HEK293 (cell line): ENCODE data around the gene PIP4K2C.

ENCODE experiments used
- CTCF ChIA-PET: fragments of 350-600 bp; formaldehyde crosslinking; extraction: SDS; loops from one replicate; lab custom pipeline; 2021; ENCODE audit warnings: antibody characterized with exemption; lab: Yijun Ruan, JAX
- POLR2A ChIA-PET: fragments of 300-600 bp; formaldehyde crosslinking; extraction: SDS; loops from one replicate; lab custom pipeline; 2020; ENCODE audit warnings: antibody characterized with exemption, inconsistent platforms; lab: Yijun Ruan, JAX
- H3K27ac ChIP-seq: fragments of 200-500 bp; sonication (Bioruptor generic); 2 replicates; pipeline ENCODE4 v1.5.1; 2014; ENCODE audit warnings: low read depth, low read length, control low read depth, inconsistent platforms; ENCODE audit errors: extremely low read depth
- H3K36me3 ChIP-seq, 2 experiments: fragments of 200-500 bp in 1 of 2; sonication (Bioruptor generic) in 1 of 2; 1 replicate in 1 of 2; 2 replicates in 1 of 2; pipeline ENCODE4 v1.5.1; 2014 to 2017; ENCODE audit warnings: inconsistent platforms in 2 of 2, low read length in 2 of 2; ENCODE audit not compliant: control insufficient read depth in 2 of 2, insufficient read depth in 1 of 2
- H3K4me1 ChIP-seq: fragments of 200-500 bp; sonication (Bioruptor generic); 2 replicates; pipeline ENCODE4 v1.5.1; 2014; ENCODE audit warnings: mild to moderate bottlenecking, low read length, inconsistent platforms; ENCODE audit not compliant: control insufficient read depth, insufficient read depth
- H3K4me3 ChIP-seq: 2 replicates; pipeline ENCODE4 v1.5.1; 2011; ENCODE audit warnings: low read depth, mild to moderate bottlenecking, control low read depth, low read length, moderate library complexity
- H3K9me3 ChIP-seq: fragments of 200-500 bp; sonication (Bioruptor generic); 2 replicates; pipeline ENCODE4 v1.5.1; 2014; ENCODE audit warnings: low read depth, low read length, inconsistent platforms; ENCODE audit not compliant: control insufficient read depth, insufficient read depth
- HOXC10 ChIP-seq: sonication (generic); formaldehyde crosslinking; IDR thresholded peaks from 2 replicates; pipeline ENCODE4 v1.8.1; 2023; ENCODE audit warnings: mild to moderate bottlenecking, missing genetic modification reagents
- HOXD13 ChIP-seq: sonication (generic); formaldehyde crosslinking; IDR thresholded peaks from 2 replicates; pipeline ENCODE4 v1.8.0; 2022; ENCODE audit warnings: missing genetic modification reagents, borderline replicate concordance
- RBAK ChIP-seq: fragments of 450-650 bp; formaldehyde crosslinking; IDR thresholded peaks from 2 replicates; pipeline ENCODE4 v1.5.1; 2016; ENCODE audit warnings: missing biosample characterization, missing genetic modification characterization
- YY1 ChIP-seq: fragments of 450-650 bp; formaldehyde crosslinking; IDR thresholded peaks from 2 replicates; pipeline ENCODE4 v1.5.1; 2018; ENCODE audit warnings: missing biosample characterization, missing genetic modification characterization
- YY2 ChIP-seq: fragments of 450-650 bp; formaldehyde crosslinking; IDR thresholded peaks from 2 replicates; pipeline ENCODE4 v1.5.1; 2016; ENCODE audit warnings: missing biosample characterization, missing genetic modification characterization
- ZFP3 ChIP-seq: fragments of 450-650 bp; formaldehyde crosslinking; IDR thresholded peaks from 2 replicates; pipeline ENCODE4 v1.5.1; 2016; ENCODE audit warnings: low read depth, missing biosample characterization, missing genetic modification characterization
- ZNF121 ChIP-seq: fragments of 450-650 bp; formaldehyde crosslinking; IDR thresholded peaks from 2 replicates; pipeline ENCODE4 v1.5.1; 2016; ENCODE audit warnings: missing biosample characterization, missing genetic modification characterization
- ZNF132 ChIP-seq: fragments of 450-650 bp; formaldehyde crosslinking; IDR thresholded peaks from 2 replicates; pipeline ENCODE4 v1.5.1; 2017; ENCODE audit warnings: missing biosample characterization, missing genetic modification characterization, borderline replicate concordance
- ZNF140 ChIP-seq: fragments of 450-650 bp; formaldehyde crosslinking; IDR thresholded peaks from 2 replicates; pipeline ENCODE4 v1.5.1; 2016; ENCODE audit warnings: missing biosample characterization, missing genetic modification characterization
- ZNF24 ChIP-seq: fragments of 450-650 bp; formaldehyde crosslinking; IDR thresholded peaks from 2 replicates; pipeline ENCODE4 v1.5.1; 2016; ENCODE audit warnings: missing biosample characterization, missing genetic modification characterization
- ZNF366 ChIP-seq: fragments of 450-650 bp; formaldehyde crosslinking; conservative IDR thresholded peaks from 2 replicates; pipeline ENCODE4 v1.5.1; 2016; ENCODE audit warnings: missing biosample characterization, missing genetic modification characterization
- ZNF394 ChIP-seq: fragments of 450-650 bp; formaldehyde crosslinking; IDR thresholded peaks from 2 replicates; pipeline ENCODE4 v1.5.1; 2016; ENCODE audit warnings: missing biosample characterization, missing genetic modification characterization, mild to moderate bottlenecking, moderate library complexity, borderline replicate concordance
- ZNF416 ChIP-seq: fragments of 450-650 bp; formaldehyde crosslinking; IDR thresholded peaks from 2 replicates; pipeline ENCODE4 v1.5.1; 2016; ENCODE audit warnings: missing biosample characterization, missing genetic modification characterization
- ZNF560 ChIP-seq: fragments of 450-650 bp; formaldehyde crosslinking; IDR thresholded peaks from 2 replicates; pipeline ENCODE4 v1.5.1; 2017; ENCODE audit warnings: missing biosample characterization, missing genetic modification characterization, borderline replicate concordance
- ZNF776 ChIP-seq: fragments of 450-650 bp; formaldehyde crosslinking; IDR thresholded peaks from 2 replicates; pipeline ENCODE4 v1.5.0; 2017; ENCODE audit warnings: missing biosample characterization, missing genetic modification characterization, borderline replicate concordance
- TF ChIP-seq, protein P1 (sequence below): IDR thresholded peaks from 2 replicates; pipeline ENCODE4 v1.6.1; 2011; ENCODE audit warnings: mild to moderate bottlenecking, low read depth, low read length, borderline replicate concordance
- TF ChIP-seq, protein P2 (sequence below): fragments of 450-650 bp; formaldehyde crosslinking; IDR thresholded peaks from 2 replicates; pipeline ENCODE4 v1.5.1; 2016; ENCODE audit warnings: missing biosample characterization, missing genetic modification characterization
- TF ChIP-seq, protein P3 (sequence below): fragments of 450-650 bp; formaldehyde crosslinking; IDR thresholded peaks from 2 replicates; pipeline ENCODE4 v1.5.1; 2017; ENCODE audit warnings: missing biosample characterization, missing genetic modification characterization
- TF ChIP-seq, protein P4 (sequence below): fragments of 450-650 bp; formaldehyde crosslinking; IDR thresholded peaks from 2 replicates; pipeline ENCODE4 v1.5.1; 2016; ENCODE audit warnings: missing biosample characterization, missing genetic modification characterization, borderline replicate concordance
- TF ChIP-seq, protein P5 (sequence below): fragments of 450-650 bp; formaldehyde crosslinking; IDR thresholded peaks from 2 replicates; pipeline ENCODE4 v1.5.1; 2016; ENCODE audit warnings: missing biosample characterization, missing genetic modification characterization

PIP4K2C gene

DNA sequence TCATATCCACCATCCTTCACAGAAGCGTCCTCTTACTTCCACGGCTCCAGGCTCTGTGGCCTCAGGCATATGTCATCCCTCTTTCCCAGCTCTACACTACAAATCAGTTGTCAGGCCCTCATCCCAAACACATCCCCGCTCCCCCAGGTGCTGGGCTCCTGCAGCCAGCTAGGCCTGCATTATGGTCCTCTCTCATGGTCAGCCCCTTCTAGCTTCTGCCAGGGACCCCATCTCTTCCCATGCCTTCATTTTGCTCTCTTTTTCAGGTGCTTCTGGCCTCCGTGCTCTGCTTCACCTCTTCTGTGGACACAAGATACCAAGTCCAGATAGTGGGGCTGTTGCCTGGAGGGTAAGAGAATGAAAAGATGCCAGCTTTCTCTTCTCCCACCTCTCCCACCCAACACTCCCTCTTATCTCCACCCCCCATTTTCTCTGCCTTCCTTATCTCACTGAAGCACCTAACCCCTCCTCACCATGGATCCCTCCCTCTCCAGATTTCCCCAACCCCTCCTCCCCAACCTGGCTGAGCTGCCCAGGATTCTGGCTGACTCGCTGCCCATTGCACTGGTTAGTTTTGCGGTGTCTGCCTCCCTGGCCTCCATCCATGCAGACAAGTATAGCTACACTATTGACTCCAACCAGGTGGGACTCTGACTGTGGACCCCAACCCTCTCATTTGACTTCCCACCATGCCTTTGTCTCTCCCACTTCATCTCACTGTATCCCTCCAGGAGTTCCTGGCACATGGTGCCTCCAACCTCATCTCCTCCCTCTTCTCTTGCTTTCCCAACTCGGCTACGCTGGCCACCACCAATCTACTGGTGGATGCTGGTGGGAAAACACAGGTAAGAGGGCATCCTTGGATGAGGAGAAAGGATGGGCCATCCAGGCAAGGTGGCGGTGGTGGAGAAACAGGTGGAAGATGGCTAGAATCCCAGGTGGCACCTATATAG lies 31.6 kb downstream of the PIP4K2C start:
- H3K27ac ChIP-seq: no peak overlapping the region
- peaks cover 0 to 44% of the 10 kb centered on the region in 2 experiments; a peak in 1 of 3 replicates for H3K36me3 ChIP-seq
- no peak overlapping the region for H3K4me3 ChIP-seq
- ChIA-PET CTCF (interaction anchor here (0.6 to 4.5 kb wide), 18 partner anchors 8 to 159 kb away, joined by 3 to 113 read pairs (median 4); partner anchors contain the start of genes B4GALNT1, CYP27B1, DCTN2 and DTX3), POLR2A (no interaction called here)
- no peaks in the 10 kb centered on the region for H3K9me3 ChIP-seq
- TF ChIP-seq, protein P1, sequence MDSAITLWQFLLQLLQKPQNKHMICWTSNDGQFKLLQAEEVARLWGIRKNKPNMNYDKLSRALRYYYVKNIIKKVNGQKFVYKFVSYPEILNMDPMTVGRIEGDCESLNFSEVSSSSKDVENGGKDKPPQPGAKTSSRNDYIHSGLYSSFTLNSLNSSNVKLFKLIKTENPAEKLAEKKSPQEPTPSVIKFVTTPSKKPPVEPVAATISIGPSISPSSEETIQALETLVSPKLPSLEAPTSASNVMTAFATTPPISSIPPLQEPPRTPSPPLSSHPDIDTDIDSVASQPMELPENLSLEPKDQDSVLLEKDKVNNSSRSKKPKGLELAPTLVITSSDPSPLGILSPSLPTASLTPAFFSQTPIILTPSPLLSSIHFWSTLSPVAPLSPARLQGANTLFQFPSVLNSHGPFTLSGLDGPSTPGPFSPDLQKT: no peak
- TF ChIP-seq ZNF366 (tag by site-specific recombination): peak; percentile 72
- TF ChIP-seq, protein P2, sequence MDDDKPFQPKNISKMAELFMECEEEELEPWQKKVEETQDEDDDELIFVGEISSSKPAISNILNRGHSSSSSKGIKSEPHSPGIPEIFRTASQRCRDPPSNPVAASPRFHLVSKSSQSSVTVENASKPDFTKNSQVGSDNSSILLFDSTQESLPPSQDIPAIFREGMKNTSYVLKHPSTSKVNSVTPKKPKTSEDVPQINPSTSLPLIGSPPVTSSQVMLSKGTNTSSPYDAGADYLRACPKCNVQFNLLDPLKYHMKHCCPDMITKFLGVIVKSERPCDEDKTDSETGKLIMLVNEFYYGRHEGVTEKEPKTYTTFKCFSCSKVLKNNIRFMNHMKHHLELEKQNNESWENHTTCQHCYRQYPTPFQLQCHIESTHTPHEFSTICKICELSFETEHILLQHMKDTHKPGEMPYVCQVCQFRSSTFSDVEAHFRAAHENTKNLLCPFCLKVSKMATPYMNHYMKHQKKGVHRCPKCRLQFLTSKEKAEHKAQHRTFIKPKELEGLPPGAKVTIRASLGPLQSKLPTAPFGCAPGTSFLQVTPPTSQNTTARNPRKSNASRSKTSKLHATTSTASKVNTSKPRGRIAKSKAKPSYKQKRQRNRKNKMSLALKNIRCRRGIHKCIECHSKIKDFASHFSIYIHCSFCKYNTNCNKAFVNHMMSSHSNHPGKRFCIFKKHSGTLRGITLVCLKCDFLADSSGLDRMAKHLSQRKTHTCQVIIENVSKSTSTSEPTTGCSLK: no peak
- TF ChIP-seq, protein P3, sequence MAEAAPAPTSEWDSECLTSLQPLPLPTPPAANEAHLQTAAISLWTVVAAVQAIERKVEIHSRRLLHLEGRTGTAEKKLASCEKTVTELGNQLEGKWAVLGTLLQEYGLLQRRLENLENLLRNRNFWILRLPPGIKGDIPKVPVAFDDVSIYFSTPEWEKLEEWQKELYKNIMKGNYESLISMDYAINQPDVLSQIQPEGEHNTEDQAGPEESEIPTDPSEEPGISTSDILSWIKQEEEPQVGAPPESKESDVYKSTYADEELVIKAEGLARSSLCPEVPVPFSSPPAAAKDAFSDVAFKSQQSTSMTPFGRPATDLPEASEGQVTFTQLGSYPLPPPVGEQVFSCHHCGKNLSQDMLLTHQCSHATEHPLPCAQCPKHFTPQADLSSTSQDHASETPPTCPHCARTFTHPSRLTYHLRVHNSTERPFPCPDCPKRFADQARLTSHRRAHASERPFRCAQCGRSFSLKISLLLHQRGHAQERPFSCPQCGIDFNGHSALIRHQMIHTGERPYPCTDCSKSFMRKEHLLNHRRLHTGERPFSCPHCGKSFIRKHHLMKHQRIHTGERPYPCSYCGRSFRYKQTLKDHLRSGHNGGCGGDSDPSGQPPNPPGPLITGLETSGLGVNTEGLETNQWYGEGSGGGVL: peak; percentile 41
- no peaks in the 10 kb centered on the region for H3K4me1 ChIP-seq

DNA sequence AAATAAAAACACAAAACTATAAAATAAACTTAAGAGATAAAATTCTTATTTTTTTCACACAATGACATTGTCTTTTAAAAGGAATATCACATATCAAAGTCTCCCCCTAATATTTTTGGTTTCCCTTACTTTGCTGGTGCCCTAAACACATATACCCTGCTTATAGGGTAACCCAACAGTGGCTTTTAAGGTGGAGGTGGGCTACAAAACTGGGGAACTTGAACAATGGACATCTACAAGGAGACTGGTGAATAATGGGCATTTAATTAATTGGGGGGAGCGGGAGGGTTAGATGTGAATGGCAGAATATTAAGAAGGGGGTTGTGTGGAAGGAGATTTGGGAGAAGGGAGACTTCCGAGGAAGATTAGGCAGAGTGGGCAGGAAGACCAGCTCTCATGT lies 32.4 kb downstream of the PIP4K2C start:
- Histone ChIP-seq H3K4me1 (no peaks in the 10 kb centered on the region), H3K9me3 (no peaks in the 10 kb centered on the region), H3K27ac (no peak overlapping the region), H3K36me3 (peaks cover 0 to 49% of the 10 kb centered on the region in 2 experiments; a peak in 1 of 3 replicates), H3K4me3 (no peak overlapping the region)
- ChIA-PET POLR2A (no interaction called here), CTCF (interaction anchor here (0.9 to 1.5 kb wide), 3 partner anchors 10 to 64 kb away, joined by 3 to 5 read pairs (median 4); no protein-coding TSS in a partner anchor)
- TF ChIP-seq HOXD13 (CRISPR knock-in tag): no peak
- TF ChIP-seq ZNF132 (tag by site-specific recombination): no peak
- TF ChIP-seq ZNF416: no peak
- TF ChIP-seq YY1: no peak
- no peak for TF ChIP-seq ZFP3
- no peak for TF ChIP-seq ZNF140 (tag by site-specific recombination)
- no peak for TF ChIP-seq ZNF24 (tag by site-specific recombination)
- TF ChIP-seq ZNF560 (tag by site-specific recombination): no peak
- TF ChIP-seq RBAK: no peak
- TF ChIP-seq YY2: no peak
- TF ChIP-seq, protein P4, sequence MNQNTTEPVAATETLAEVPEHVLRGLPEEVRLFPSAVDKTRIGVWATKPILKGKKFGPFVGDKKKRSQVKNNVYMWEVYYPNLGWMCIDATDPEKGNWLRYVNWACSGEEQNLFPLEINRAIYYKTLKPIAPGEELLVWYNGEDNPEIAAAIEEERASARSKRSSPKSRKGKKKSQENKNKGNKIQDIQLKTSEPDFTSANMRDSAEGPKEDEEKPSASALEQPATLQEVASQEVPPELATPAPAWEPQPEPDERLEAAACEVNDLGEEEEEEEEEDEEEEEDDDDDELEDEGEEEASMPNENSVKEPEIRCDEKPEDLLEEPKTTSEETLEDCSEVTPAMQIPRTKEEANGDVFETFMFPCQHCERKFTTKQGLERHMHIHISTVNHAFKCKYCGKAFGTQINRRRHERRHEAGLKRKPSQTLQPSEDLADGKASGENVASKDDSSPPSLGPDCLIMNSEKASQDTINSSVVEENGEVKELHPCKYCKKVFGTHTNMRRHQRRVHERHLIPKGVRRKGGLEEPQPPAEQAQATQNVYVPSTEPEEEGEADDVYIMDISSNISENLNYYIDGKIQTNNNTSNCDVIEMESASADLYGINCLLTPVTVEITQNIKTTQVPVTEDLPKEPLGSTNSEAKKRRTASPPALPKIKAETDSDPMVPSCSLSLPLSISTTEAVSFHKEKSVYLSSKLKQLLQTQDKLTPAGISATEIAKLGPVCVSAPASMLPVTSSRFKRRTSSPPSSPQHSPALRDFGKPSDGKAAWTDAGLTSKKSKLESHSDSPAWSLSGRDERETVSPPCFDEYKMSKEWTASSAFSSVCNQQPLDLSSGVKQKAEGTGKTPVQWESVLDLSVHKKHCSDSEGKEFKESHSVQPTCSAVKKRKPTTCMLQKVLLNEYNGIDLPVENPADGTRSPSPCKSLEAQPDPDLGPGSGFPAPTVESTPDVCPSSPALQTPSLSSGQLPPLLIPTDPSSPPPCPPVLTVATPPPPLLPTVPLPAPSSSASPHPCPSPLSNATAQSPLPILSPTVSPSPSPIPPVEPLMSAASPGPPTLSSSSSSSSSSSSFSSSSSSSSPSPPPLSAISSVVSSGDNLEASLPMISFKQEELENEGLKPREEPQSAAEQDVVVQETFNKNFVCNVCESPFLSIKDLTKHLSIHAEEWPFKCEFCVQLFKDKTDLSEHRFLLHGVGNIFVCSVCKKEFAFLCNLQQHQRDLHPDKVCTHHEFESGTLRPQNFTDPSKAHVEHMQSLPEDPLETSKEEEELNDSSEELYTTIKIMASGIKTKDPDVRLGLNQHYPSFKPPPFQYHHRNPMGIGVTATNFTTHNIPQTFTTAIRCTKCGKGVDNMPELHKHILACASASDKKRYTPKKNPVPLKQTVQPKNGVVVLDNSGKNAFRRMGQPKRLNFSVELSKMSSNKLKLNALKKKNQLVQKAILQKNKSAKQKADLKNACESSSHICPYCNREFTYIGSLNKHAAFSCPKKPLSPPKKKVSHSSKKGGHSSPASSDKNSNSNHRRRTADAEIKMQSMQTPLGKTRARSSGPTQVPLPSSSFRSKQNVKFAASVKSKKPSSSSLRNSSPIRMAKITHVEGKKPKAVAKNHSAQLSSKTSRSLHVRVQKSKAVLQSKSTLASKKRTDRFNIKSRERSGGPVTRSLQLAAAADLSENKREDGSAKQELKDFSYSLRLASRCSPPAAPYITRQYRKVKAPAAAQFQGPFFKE (tag by site-specific recombination): no peak
- TF ChIP-seq, protein P5, sequence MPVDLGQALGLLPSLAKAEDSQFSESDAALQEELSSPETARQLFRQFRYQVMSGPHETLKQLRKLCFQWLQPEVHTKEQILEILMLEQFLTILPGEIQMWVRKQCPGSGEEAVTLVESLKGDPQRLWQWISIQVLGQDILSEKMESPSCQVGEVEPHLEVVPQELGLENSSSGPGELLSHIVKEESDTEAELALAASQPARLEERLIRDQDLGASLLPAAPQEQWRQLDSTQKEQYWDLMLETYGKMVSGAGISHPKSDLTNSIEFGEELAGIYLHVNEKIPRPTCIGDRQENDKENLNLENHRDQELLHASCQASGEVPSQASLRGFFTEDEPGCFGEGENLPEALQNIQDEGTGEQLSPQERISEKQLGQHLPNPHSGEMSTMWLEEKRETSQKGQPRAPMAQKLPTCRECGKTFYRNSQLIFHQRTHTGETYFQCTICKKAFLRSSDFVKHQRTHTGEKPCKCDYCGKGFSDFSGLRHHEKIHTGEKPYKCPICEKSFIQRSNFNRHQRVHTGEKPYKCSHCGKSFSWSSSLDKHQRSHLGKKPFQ (tag by site-specific recombination): no peak
- no peak for TF ChIP-seq ZNF394 (tag by site-specific recombination)
- TF ChIP-seq HOXC10: no peak
- TF ChIP-seq ZNF121: no peak
- no peak for TF ChIP-seq ZNF776 (tag by site-specific recombination)
